ENCODE results near the gene PAQR6.

- TF ChIP-seq, protein P1, sequence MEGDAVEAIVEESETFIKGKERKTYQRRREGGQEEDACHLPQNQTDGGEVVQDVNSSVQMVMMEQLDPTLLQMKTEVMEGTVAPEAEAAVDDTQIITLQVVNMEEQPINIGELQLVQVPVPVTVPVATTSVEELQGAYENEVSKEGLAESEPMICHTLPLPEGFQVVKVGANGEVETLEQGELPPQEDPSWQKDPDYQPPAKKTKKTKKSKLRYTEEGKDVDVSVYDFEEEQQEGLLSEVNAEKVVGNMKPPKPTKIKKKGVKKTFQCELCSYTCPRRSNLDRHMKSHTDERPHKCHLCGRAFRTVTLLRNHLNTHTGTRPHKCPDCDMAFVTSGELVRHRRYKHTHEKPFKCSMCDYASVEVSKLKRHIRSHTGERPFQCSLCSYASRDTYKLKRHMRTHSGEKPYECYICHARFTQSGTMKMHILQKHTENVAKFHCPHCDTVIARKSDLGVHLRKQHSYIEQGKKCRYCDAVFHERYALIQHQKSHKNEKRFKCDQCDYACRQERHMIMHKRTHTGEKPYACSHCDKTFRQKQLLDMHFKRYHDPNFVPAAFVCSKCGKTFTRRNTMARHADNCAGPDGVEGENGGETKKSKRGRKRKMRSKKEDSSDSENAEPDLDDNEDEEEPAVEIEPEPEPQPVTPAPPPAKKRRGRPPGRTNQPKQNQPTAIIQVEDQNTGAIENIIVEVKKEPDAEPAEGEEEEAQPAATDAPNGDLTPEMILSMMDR (conservative IDR thresholded peaks at IDR 0.05; ENCODE audit: low read depth, low read length), result no peak
- TF ChIP-seq EZH2 (IDR thresholded peaks at IDR 0.05; ENCODE audit: borderline replicate concordance, low read depth, low read length, poor library complexity, severe bottlenecking), result no peak
These were observed 17.4 kb downstream of the PAQR6 start for GRCh38 chr1:156230473-156230837.

Measured in A673 (cell line).